ENCODE measurements around the gene AP1B1. TPM values are rescaled to one million over a fixed set of nuclear protein-coding genes. Genes with fewer than 3 reads are reported as not detected.

Gene AP1B1
- total and polyA plus RNA-seq, 3 donors from 2014 or later = 71.8 to 92.0 (median 79.8) TPM

DNA sequence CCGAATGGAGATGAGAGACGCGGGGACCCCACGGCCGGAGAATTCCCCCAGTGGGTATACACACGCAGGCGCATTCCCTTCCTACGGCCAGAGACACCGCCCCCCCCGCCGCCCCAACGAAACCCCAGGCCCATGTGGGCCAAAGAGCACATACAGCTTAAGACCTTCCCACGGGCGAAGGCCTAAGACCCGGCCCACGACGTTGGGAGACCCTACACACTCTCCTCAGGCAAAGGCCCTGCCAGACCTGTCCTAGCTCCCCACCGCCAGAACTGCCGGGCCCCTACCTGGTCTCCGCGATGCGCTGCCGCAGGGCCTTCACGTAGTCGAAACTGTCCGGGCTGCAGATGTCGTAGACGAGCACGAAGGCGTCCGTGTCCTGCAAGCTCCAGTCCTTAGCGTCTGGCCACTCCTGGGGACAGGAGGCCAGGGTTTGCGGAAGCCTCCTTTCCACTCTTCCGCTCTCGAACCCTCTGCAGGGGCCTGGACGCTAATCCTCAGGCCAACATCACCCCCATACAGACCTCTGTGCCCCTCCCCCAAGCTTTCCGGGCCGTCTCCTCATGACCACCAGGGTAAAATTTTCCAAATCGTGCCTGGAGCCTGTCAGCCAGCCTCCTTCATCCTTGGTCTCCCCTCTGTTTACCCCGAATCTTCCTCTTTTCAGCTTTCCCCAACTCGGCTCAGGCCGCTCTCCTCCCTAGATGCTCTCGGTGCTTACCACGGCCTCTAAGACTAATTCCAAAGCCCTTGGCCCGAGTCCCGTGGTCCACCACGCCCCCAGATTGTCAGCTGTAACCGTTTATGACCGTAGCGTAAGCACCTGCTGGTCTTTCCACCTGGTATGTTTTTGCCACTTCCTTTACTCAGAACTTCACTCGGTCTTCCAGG, 74.5 kb downstream of the AP1B1 start:
- no peak for DNase-seq
- Histone ChIP-seq H3K27ac (no peak overlapping the region), H3K9me3 (no peaks in the 10 kb centered on the region), H3K36me3 (ENCODE audit: low read depth, missing control alignments) (no peaks in the 10 kb centered on the region), H3K27me3 (no peaks in the 10 kb centered on the region), H3K4me1 (peaks cover 44% of the 10 kb centered on the region), H3K4me3 (peak overlapping the region in 1 of 2 donors; percentile 47)
- no peak for TF ChIP-seq CTCF (IDR thresholded peaks at IDR 0.05)
- no peak for TF ChIP-seq POLR2A (IDR thresholded peaks at IDR 0.05)
- 14 to 26% methylated on average over 25 to 47 of the region's 51 CpGs for WGBS, 2 donors
- intact Hi-C loops (cut with DNase I; ENCODE audit: low total_unique reads) = no loop called here

GRCh38 chr22:29313126-29313575, 75.2 kb downstream of the AP1B1 start:
- peaks cover 50% of the 10 kb centered on the region for H3K4me1 ChIP-seq

GRCh38 chr22:29312218-29313125, 75.9 kb downstream of the AP1B1 start:
- 75 to 77% methylated on average over 18 to 25 of the region's 25 CpGs for WGBS, 2 donors
- intact Hi-C loops (cut with DNase I; ENCODE audit: low total_unique reads) = no loop called here
- TF ChIP-seq POLR2A (IDR thresholded peaks at IDR 0.05) = no peak
- TF ChIP-seq CTCF (IDR thresholded peaks at IDR 0.05) = no peak
- Histone ChIP-seq H3K27ac (no peak overlapping the region), H3K36me3 (ENCODE audit: low read depth, missing control alignments) (no peaks in the 10 kb centered on the region), H3K27me3 (no peaks in the 10 kb centered on the region), H3K4me3 (peak overlapping the region in 1 of 2 donors; percentile 47), H3K9me3 (no peaks in the 10 kb centered on the region), H3K4me1 (peaks cover 57% of the 10 kb centered on the region)
- no peak for DNase-seq

More at GRCh38 chr22:29313126-29313575, 75.2 kb downstream of the AP1B1 start:
- Histone ChIP-seq H3K27ac (no peak overlapping the region), H3K4me3 (peak overlapping the region in 1 of 2 donors; percentile 47), H3K9me3 (no peaks in the 10 kb centered on the region), H3K27me3 (no peaks in the 10 kb centered on the region), H3K36me3 (ENCODE audit: low read depth, missing control alignments) (no peaks in the 10 kb centered on the region)
- intact Hi-C loops (cut with DNase I; ENCODE audit: low total_unique reads) = no loop called here
- no peak for TF ChIP-seq POLR2A (IDR thresholded peaks at IDR 0.05)
- peak; percentile 53 to 85 (median 79) for TF ChIP-seq CTCF (IDR thresholded peaks at IDR 0.05)
- 22 to 37% methylated on average over 8 to 9 of the region's 44 CpGs for WGBS, 2 donors
- DNase-seq = peak; percentile 60

DNA sequence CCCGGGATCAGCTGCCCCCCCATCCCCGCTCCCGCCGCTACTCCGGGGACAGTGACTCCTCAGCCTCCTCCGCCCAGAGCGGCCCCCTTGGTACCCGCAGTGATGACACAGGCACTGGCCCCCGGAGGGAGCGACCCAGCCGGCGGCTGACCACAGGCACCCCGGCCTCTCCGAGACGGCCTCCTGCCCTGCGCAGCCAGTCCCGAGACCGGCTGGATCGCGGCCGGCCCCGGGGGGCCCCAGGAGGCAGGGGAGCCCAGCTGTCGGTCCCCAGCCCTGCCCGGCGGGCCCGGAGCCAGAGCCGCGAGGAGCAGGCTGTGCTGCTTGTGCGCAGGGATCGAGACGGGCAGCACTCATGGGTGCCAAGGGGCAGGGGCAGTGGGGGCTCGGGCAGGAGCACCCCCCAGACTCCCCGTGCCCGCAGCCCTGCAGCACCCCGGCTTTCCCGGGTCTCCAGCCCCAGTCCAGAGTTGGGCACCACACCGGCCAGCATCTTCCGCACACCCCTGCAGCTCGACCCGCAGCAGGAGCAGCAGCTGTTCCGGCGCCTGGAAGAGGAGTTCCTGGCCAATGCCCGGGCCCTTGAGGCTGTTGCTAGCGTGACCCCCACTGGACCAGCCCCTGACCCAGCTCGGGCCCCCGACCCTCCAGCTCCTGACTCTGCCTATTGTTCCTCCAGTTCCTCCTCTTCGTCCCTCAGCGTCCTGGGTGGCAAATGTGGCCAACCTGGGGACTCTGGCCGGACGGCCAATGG, 76.7 kb downstream of the AP1B1 start:
- H3K36me3 ChIP-seq (ENCODE audit: low read depth, missing control alignments) = no peaks in the 10 kb centered on the region
- 28 to 61% methylated on average over 18 to 32 of the region's 50 CpGs for WGBS, 2 donors
- H3K27me3 ChIP-seq = no peaks in the 10 kb centered on the region
- H3K4me1 ChIP-seq = peaks cover 59% of the 10 kb centered on the region
- TF ChIP-seq POLR2A (IDR thresholded peaks at IDR 0.05) (no peak), CTCF (IDR thresholded peaks at IDR 0.05) (no peak)
- no peak overlapping the region for H3K4me3 ChIP-seq
- no peak for DNase-seq
- H3K27ac ChIP-seq = peak overlapping the region in 1 of 2 donors; percentile 64
- intact Hi-C loops (cut with DNase I; ENCODE audit: low total_unique reads) = no loop called here
- H3K9me3 ChIP-seq = no peaks in the 10 kb centered on the region

Data from testis (tissue), 3 donors.